Measurements from ENCODE around the gene SLC6A13.

DNA sequence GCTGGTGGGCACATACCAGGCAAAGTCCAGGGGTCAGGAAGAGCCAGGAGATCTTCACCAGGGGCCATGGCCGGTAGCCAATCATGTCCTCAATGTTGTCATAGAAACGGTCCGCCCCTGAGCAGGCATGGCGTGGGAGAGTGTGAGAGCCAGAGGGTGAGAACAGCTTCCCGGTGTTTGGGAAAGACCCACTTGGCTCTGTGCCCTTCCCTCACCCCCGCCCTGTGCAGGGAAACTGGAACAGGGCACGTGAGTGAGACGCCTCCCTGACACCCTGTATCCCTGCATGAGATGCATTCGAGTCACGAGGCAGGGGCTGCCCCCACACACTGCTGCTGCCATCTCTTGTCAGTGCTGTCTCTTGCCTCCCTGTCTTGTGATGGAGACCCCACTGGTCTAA lies 69.4 kb downstream of the SLC6A13 start:
- TF ChIP-seq, protein P1, sequence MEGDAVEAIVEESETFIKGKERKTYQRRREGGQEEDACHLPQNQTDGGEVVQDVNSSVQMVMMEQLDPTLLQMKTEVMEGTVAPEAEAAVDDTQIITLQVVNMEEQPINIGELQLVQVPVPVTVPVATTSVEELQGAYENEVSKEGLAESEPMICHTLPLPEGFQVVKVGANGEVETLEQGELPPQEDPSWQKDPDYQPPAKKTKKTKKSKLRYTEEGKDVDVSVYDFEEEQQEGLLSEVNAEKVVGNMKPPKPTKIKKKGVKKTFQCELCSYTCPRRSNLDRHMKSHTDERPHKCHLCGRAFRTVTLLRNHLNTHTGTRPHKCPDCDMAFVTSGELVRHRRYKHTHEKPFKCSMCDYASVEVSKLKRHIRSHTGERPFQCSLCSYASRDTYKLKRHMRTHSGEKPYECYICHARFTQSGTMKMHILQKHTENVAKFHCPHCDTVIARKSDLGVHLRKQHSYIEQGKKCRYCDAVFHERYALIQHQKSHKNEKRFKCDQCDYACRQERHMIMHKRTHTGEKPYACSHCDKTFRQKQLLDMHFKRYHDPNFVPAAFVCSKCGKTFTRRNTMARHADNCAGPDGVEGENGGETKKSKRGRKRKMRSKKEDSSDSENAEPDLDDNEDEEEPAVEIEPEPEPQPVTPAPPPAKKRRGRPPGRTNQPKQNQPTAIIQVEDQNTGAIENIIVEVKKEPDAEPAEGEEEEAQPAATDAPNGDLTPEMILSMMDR (IDR thresholded peaks at IDR 0.05), result no peak
- TF ChIP-seq POLR2AphosphoS5 (IDR thresholded peaks at IDR 0.05), result no peak
